NCI-H1694 (cell line): ENCODE results near the gene UGT2B15.
"Not testable (repeated sequence)": the region's sequence is repeated elsewhere in the genome, so short reads cannot be mapped to it uniquely, and the experiment has no call there.

Experiments
- DNase-seq: peaks from one replicate; lab custom pipeline; 2025; lab: John Stamatoyannopoulos, UW

UGT2B15 gene

DNA sequence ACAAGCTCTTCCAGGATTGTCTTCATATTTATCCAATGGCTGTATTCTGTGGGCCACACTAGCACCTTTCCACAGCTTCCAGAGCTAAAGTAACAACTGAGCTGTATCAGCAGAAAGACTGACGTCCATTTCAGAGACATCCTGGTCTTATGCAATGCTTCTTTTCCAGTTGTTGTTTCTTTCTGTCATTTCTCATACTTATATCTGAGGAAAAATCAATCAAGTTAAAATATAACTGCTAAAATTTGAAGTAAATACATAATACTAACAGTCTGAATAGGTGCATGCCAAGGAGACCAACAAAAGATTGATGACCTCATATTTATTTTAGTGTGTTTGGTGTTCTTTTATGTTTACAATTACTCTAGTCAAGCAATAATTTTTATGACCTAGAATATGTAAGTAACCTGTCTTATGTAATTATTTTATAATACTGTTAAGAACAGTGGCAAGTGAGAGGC lies at the start of gene UGT2B15:
TSS of gene UGT2B15 (minus strand) at position 174 of the 461 bp plus-strand sequence. CDS start at position 140, 34 bp downstream.
- not testable (repeated sequence) for DNase-seq

DNA sequence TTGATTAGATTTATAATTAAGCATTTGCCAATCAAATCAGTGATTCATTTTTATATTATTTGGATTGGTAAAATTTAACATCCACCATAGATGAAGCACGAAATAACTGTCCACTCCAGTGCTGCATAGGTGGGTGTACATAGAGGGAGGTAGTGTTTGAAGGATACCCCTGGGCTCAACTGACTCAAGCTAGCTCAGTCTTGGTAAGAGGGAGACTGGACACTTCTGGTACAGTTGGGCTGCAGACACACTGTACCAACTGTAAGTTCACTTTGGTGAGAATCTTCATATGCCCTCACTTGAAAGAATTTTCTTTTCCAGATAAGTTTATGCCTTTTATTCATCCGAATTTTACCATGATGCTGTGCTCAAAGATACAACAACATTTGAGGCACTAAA lies 48.6 kb upstream of the UGT2B15 start:
- no peak for DNase-seq

DNA sequence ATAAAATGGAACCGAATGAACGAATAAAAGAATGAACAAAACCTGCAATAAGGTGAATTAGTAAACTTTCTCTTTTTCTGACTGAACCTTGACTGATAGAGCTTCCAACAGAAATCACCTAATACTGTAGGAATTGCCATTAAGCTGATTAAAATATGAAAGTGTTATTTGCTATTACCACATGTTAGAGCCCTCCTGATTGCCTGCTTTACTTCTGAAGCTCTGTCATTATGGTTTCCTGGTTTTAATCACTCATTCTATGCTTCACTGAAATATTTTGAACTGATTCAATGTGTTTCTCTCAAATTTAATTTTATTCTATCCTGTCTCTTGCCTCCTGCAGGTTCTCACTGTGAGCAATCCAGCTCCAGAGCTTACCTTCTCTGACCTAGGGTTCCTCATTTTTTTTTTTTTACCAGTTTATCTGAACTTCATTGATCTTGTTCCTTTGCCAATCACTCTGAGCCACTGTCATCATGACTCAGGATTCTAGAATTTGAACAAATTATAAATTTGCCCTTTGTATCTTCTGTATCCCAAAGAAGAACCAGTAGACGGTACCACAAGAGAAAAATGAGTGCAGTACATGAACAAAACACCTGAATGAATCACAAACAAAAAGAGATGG lies 48.1 kb upstream of the UGT2B15 start:
- no peak for DNase-seq

DNA sequence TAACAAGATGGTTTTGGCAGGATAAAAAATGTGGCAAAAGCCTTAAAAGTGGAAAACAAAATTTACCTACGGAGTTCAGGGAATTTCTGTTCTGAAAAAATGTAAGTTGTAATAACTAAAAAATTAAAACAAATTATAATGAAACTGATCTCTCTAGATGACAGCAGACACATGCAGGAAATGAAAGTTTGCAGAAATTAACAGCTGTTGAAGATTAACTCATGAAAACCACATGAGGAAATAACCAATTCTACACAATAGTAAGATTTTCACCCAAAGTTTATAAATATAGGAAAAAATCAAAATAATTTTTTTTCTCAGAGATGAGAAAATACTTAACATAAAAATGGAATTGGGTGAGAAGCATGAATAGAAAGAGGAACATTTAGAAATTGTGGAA lies 47.5 kb upstream of the UGT2B15 start:
- no peak for DNase-seq

DNA sequence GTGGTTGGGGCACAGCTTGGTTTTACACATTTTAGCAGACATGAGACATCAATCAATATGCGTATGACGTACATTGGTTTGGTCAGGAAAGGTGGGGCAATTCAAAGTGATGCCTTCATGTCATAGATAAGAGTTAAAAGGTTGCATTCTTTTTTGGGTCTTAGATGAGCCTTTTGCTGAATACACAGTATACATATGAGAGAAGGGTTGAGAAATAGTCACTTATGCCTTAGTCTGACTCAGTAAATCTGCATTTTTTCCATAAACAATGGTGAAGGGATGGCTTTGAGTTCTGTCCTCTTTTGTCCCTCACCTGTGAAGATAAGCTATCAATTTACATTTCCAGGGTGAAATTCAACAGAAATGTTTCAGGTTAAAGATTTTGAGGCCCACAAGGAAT lies 43.9 kb upstream of the UGT2B15 start:
- DNase-seq: no peak

DNA sequence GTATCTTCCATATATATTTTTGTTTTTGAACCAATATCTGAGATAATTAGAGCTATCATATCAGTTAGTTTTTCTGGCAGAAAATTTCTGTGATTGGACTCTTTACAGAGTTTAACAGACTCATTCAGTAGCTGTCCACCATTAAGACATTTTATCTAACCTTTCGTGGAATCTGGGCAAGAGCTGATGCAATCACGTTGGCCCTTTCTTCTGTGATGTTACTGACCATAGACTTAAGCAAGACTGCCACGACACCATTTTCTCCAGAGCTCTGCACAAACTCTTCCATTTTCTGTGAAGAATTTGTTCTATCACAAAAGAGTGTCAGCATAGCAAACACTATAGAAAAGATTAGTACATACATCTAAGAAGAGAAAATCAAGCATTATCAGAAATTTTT lies 41.8 kb upstream of the UGT2B15 start:
- DNase-seq: no peak

DNA sequence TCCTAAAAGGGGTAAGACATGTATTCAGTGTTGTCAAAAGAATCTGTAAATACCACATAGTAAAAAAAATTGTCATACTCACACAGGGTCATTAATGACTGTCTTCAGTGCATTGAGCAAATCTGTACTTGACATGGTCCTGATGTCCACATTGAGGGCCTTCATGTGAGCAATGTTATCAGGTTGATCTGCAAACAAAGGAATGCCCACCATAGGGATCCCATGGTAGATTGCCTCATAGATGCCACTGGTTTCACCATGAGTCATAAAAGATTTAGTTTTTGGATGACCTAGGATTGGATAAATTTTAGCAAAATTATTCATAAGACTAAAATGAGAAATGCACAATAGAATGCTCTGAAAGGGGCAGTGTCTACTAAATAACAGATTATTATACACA lies 38.1 kb upstream of the UGT2B15 start:
- no peak for DNase-seq

DNA sequence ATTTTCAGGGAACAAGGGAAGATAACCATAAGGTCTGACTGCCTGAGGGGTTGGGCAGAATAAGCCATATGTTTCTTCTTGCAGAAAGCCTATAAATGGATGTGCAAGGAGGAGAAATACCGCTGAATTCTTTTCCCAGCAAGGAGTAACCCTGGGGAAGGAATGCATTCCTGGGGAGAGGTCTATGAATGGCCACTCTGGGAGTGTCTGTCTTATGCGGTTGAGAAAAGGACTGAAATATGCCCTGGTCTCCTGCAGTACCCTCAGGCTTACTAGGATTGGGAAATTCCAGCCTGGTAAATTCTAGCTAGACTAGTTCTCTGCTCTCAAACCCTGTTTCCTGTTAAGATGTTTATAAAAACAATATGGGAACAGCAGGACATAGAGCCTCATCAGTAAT lies 32.7 kb upstream of the UGT2B15 start:
- not testable (repeated sequence) for DNase-seq

DNA sequence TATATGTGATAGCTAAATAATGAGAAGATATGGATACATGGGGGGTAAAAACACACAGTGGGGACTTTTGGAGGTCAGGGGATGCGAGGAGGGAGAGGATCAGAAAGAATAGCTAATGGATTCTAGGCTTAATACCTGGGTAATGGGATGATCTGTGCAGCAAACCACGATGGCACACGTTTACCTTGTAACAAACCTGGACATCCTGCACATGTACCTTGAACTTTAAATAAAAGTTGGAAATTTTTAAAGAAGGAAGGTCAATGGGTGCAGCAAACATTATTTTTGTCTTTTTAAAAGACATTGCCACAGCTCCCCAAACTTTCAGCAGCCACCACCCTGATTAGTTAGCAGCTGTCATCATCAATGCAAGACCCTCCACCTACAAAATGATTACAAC lies 29.7 kb upstream of the UGT2B15 start:
- no peak for DNase-seq

DNA sequence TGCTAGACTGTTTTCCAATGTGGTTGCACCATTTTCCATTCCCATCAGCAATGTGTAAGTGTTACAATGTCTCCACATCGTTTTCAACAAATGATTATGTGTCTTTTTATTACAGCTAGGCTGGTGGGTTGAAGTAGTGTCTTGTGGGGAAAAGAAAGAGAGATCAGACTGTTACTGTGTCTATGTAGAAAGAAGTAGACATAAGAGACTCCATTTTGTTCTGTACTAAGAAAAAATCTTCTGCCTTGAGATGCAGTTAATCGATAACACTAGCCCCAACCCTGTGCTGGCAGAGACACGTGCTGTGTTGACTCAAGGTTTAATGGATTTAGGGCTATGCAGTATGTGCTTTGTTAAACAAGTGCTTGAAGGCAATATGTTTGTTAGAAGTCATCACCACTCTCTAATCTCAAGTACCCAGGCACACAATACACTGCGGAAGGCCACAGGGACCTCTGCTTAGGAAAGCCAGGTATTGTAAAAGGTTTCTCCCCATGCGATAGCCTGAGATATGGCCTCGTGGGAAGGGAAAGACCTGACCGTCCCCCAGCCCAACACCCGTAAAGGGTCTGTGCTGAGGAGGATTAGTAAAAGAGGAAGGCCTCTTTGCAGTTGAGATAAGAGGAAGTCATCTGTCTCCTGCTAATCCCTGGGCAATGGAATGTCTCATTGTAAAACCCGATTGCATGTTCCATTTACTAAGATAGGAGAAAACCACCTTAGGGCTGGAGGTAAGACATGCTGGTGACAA lies 23.0 kb upstream of the UGT2B15 start:
- DNase-seq: no peak

DNA sequence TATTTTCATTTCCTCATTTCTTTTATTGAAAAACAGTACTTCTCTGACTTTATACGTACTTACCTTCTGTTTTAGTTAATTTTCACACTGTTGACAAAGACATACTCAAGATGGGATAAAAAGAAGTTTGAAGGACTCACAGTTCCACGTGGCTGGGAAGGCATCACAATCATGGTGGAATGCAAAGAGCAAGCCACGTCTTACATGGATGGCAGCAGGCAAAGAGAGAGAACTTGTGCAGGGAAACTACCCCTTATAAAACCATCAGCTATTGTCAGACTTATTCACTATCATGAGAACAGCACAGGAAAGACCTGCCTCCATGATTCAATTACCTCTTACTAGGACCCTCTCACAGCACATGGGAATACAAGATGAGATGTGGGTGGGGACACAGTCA lies 20.7 kb upstream of the UGT2B15 start:
- no peak for DNase-seq

DNA sequence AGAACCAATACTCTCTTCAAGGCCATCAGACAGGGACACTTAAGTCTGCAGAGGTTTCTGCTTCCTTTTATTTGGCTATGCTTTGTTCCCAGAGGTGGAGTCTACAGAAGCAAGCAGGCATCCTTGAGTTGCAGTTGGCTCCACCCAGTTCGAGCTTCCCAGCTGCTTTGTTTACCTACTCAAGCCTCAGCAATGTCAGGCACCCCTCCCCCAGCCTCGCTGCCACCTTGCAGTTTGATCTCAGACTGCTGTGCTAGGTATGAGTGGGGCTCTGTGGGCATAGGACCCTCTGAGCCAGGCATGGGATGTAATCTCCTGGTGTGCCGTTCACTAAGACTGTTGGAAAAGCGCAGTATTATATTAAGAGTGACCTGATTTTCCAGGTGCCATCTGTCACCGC lies 12.6 kb upstream of the UGT2B15 start:
- no peak for DNase-seq

DNA sequence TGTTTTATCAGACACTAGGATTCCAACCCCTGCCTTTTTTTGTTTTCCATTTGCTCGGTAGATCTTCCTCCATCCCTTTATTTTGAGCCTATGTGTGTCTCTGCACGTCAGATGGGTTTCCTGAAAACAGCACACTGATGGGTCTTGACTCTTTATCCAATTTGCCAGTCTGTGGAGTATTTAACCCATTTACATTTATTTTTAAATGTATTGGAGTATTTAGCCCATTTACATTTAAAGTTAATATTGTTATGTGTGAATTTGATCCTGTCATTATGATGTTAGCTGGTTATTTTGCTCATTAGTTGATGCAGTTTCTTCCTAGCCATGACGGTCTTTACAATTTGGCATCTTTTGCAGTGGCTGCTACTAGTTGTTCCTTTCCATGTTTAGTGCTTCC lies 10.8 kb upstream of the UGT2B15 start:
- not testable (repeated sequence) for DNase-seq

DNA sequence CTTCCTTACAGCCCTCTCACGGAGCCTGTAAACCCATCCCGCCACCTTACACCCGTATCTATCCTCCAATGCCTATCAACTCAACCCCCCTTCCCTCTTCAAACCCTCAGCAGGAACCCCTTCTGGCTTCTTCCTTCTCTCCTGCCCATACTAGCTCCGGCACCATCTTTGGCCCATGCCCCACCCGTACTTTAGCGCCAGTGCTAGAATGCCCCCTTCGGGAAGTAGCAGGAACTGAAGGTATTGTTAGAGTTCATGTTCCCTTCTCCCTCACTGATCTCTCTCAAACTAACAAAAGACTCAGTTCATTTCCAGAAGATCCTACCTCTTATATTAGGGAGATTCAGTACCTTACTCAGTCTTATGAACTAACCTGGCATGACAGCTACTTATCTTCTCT lies 2.7 kb upstream of the UGT2B15 start:
- no peak for DNase-seq

DNA sequence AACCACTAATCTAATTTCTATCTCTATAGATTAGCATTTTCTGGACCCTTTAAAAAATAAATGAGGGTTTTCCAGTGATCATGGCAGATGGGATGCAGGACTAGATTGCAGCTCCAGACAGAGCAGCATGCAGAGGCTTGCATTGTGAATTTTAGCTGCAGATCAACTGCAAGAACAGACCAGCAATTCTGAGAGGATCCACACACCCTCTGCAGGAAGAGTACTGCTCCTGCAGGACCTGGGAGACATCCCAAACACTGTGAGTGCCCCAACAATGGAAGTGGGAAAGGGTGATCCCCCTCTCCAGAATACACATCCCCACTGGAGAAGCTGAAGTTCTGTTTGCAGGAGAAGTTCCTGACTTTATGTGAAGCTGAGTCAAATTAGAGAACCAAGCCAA lies 765 bp upstream of the UGT2B15 start:
- DNase-seq: not testable (repeated sequence)

DNA sequence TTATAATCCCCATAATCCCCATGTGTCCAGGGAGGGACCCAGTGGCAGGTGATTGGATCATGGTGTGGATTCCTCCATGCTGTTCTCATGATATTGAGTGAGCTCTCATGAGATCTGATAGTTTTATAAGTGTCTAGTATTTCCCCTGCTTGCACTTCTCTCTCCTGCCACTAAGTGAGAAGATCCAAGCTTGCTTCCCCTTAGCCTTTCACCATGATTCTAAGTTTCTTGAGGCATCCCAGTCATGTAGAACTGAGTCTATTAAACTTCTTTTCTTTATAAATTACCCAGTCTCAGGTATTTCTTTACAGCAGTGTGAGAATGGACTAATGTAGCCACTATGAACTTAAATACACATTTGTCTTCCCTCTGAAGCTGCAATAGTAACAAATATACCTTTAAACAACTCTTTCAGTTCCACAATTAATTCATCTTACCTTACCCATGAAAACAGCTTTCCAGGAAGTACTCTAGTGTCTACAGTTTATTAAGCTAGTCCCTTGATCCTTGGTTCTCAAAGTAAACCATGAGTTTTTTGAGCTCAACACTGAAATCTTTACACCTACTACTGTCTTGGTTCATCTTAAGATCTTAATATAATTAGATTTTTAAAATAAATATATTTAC lies 1.8 kb downstream of the UGT2B15 start:
- not testable (repeated sequence) for DNase-seq

DNA sequence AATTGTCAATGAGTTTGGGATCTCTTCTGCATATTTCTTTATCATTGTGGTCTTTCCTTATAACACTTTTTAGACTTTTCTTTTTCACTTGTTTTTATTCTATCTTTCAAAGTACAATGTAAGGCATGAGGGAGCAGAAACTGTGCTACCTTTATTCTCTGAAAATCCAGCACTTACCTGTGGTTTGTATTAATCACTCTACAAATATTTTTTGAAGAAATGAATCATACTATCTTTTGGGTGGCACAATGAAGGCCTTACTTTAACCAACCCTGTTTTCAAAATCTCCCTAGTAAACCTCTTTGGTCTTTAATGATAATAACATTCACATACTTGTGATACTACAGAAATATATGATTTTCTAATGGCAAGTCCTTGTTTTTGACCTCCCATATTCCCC lies 2.9 kb downstream of the UGT2B15 start:
- DNase-seq: not testable (repeated sequence)

DNA sequence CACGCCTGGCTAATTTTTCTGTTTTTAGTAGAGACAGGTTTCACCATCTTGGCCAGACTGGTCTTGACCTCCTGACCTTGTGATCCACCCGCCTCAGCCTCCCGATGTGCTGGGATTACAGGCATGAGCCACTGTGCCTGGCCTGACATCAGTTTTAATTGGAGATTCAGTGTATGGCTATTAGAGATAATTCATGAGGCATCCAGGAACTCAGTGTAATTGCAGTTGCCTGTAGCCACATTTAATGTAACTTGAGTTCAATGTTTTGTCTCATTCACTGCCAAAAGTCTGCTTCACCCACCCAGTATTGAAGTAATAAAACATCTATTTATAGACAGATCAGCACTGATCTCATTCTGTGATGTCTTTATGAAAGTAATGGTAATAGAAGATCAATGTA lies 5.7 kb downstream of the UGT2B15 start:
- DNase-seq: not testable (repeated sequence)

DNA sequence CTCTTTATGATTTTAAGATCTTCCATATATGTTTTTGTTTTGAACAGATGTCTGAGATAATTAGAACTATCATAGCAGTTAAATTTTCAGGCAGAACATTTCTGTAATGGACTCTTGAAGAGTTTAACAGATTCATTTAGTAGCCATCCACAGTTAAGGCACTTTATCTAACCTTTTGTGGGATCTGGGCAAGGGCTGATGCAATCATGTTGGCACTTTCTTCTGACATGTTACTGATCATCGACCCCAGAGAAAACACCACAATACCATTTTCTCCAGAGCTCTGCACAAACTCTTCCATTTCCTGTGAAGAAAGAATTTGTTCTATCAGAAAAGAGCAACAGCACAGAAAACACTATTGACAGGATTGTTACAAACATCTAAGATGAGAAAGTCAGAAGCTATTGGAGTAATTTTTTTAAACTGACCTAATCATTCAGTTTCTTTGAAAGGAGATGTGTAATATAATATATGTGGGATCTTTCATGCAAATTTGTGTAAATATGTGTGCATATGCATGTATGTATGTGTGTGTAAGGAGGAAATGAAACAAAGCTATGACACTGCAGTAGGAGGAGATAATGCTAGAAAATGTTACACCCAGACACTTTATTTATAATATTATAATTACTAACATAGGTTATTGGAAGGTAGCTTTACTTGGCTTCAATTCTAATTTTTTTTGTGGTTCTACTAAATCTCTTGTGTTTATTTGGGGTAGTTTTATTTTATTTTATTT lies 7.4 kb downstream of the UGT2B15 start:
- not testable (repeated sequence) for DNase-seq

DNA sequence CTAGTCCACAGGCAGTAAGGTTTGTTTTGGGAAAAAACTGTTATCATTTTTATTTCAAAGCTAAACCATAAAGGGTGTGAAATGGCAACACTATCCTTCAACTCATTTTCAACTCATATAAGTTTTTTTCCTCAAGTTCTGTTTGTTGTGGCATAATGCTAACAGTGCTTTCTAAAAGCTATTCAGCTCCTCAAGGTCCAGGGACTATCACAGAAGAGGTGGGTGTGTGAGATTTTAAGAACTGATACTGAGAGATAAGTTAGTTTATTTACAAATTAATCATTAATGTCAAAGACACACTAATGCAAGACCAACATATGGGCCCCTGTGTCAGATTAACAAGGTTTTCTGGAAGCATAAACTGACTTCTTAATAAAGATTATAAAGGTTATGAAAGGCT lies 11.8 kb downstream of the UGT2B15 start:
- no peak for DNase-seq

DNA sequence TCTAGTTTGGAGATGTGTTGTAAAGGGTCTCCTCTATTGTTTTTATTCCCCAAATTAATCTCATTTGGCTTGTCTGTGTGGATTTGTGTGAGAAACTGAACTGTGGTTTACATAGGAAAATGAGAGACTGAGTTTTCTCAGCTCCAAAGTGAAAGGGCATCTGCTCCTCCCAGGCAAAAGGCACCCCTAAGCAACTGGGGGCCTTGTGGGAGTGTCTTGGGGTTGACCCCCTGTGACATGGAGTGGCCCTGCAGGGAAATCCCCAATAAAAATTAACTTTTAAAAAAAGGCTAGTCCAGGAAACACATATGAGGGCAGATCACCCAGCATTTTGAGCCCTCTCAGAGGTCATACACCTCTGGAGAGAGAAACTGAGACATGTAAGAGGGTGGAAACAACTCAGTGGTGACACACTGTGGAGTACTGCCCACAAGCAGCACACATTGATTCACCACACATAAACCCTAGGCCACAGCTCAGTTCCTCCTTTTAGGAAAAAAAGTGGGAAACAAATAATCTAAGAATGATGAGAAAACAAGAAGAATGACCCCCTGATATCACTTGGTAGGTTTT lies 13.3 kb downstream of the UGT2B15 start:
- not testable (repeated sequence) for DNase-seq

DNA sequence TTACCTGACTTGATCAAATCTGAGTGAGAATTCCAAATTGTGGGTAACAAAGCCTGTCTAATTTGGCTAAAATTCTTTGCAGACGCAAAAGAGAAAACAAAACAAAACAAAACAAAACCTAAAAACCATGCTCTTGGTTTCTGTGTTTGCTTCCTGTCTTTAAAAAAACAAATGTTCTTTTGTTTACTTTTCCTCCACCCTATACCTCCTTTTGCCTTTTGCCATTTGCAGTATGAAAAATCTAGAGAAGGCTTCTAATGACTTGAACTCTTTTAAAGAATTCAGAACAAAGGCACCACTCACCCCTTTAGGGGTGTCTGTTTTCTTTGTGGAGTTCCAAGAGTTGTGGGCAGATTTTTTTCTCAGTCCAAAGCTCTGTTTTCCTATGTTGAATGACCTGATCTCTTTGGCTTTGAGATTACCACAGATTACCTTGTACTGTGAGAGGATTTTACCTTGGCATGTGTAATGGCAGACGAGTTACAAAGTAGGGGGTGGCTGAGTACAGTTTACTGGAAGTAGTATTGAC lies 13.9 kb downstream of the UGT2B15 start:
- DNase-seq: not testable (repeated sequence)
